Activated CD8-positive, alpha-beta T cell treated with anti-CD3 and anti-CD28 coated beads for 36 hours (primary cell): Measurements from ENCODE around the gene MYL12B. TPM values are rescaled to one million over a fixed set of nuclear protein-coding genes. Genes with fewer than 3 reads are reported as not detected.
A peak's percentile ranks its signal among the peaks of the same experiment; 100 is the strongest.

Experiments
- ATAC-seq: fragments of 200-7000 bp; cut with Tn5 transposase; one replicate; pipeline ENCODE4 v1.10.0; 2021; ENCODE audit warnings: mild to moderate bottlenecking, moderate library complexity
- CTCF ChIA-PET: fragments of 350-600 bp; sonication (Branson Sonifier 250); formaldehyde crosslinking; loops from one replicate; lab custom pipeline; 2021; ENCODE audit warnings: antibody characterized with exemption; lab: Charles Lee
- POLR2A ChIA-PET: fragments of 350-600 bp; sonication (Branson Sonifier 250); formaldehyde crosslinking; loops from one replicate; lab custom pipeline; 2021; ENCODE audit warnings: antibody characterized with exemption; lab: Charles Lee
- DNase-seq: peaks from one replicate; pipeline ENCODE4 v3.0.0-alpha.2; 2020
- H3K27ac Mint-ChIP-seq: one replicate; pipeline ENCODE4 v1.8.0; 2021; ENCODE audit warnings: mild to moderate bottlenecking, mixed read lengths
- H3K27me3 Mint-ChIP-seq: one replicate; pipeline ENCODE4 v1.8.0; 2021; ENCODE audit warnings: mixed read lengths
- H3K36me3 Mint-ChIP-seq: one replicate; pipeline ENCODE4 v1.8.0; 2021; ENCODE audit warnings: low read depth, mixed read lengths
- H3K4me1 Mint-ChIP-seq: one replicate; pipeline ENCODE4 v1.8.0; 2021; ENCODE audit warnings: low read depth, mixed read lengths
- H3K4me3 Mint-ChIP-seq: one replicate; pipeline ENCODE4 v1.8.0; 2021; ENCODE audit warnings: mild to moderate bottlenecking, moderate library complexity, mixed read lengths
- H3K9me3 Mint-ChIP-seq: one replicate; pipeline ENCODE4 v1.8.0; 2021; ENCODE audit warnings: mixed read lengths
- intact Hi-C: fragments of 100-400 bp; cut with micrococcal nuclease; formaldehyde crosslinking; loops from one replicate; pipeline ENCODE4 v1.10.0; 2022
- total RNA-seq, 2 experiments: library from RNA; stranded (reverse); gene quantifications; one replicate each; pipeline ENCODE4 v1.2.3, GENCODE V29; 2021
- TF ChIP-seq, protein P1 (sequence below): fragments of 200-600 bp; IDR thresholded peaks from one replicate; pipeline ENCODE4 v1.8.0; 2022; ENCODE audit warnings: antibody characterized with exemption, mild to moderate bottlenecking

The MYL12B gene
- total RNA-seq, 2 experiments from 2014 or later, result 243 to 264 TPM

- ChIA-PET CTCF (interaction anchor here (0.6 to 5.1 kb wide), 67 partner anchors 10 to 694 kb away, joined by 3 to 51 read pairs (median 4); partner anchors contain the start of gene MYOM1), POLR2A (interaction anchor here (0.6 to 2.4 kb wide), 12 partner anchors 17 to 672 kb away, joined by 3 to 11 read pairs (median 3); no protein-coding TSS in a partner anchor)
- peaks cover 41% of the 10 kb centered on the region for H3K36me3 Mint-ChIP-seq
- ATAC-seq, result peak; percentile 70
- intact Hi-C loops, result loop anchor here (5.0 kb wide), 2 partner anchors 184 to 284 kb away; no protein-coding TSS in a partner anchor
- H3K27me3 Mint-ChIP-seq, result no peaks in the 10 kb centered on the region
- TF ChIP-seq, protein P1, sequence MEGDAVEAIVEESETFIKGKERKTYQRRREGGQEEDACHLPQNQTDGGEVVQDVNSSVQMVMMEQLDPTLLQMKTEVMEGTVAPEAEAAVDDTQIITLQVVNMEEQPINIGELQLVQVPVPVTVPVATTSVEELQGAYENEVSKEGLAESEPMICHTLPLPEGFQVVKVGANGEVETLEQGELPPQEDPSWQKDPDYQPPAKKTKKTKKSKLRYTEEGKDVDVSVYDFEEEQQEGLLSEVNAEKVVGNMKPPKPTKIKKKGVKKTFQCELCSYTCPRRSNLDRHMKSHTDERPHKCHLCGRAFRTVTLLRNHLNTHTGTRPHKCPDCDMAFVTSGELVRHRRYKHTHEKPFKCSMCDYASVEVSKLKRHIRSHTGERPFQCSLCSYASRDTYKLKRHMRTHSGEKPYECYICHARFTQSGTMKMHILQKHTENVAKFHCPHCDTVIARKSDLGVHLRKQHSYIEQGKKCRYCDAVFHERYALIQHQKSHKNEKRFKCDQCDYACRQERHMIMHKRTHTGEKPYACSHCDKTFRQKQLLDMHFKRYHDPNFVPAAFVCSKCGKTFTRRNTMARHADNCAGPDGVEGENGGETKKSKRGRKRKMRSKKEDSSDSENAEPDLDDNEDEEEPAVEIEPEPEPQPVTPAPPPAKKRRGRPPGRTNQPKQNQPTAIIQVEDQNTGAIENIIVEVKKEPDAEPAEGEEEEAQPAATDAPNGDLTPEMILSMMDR, result peak; percentile 96
- H3K27ac Mint-ChIP-seq, result peak overlapping the region; percentile 98
- H3K4me1 Mint-ChIP-seq, result peaks cover 29% of the 10 kb centered on the region
- H3K9me3 Mint-ChIP-seq, result peaks cover 10% of the 10 kb centered on the region
- peak; percentile 92 for DNase-seq
- H3K4me3 Mint-ChIP-seq, result peak overlapping the region; percentile 94
Measured at GRCh38 chr18:3245853-3246634, 15.9 kb upstream of the MYL12B start.

DNA sequence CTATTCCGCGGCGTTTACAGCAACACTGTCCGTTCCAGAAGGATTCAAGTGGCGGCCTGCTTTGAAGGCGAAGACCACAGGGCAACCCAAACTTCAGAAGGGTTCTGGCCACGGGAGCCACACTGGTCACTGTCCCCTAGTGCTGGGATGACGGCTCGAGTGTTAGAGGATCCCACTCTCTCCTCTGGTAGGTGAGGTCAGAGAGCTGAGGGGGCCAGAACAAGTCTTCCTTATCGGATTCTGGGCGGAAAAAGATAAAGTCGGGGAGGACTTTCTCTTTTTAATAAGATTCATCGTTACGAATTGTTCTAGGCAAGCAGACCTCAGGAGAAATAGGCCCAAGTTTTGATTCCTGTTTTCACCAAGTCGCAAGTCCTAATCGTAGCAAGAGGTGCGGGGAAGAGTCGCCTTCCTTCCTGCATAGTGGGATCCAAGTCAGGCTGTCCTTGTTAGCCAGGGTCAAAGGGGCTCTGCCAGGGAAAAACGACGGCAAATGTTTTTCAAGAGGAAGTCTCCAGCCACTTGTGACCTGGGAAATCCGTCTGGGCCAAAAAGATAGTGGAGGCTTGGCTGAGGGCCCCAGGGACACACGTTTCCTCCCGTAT lies 15.2 kb upstream of the MYL12B start:
- POLR2A ChIA-PET, result interaction anchor here (0.6 to 3.7 kb wide), 12 partner anchors 14 to 287 kb away, joined by 3 to 31 read pairs (median 4); partner anchors contain the start of gene MYL12B
- H3K4me3 Mint-ChIP-seq, result peak overlapping the region; percentile 94
- DNase-seq (peak; percentile 34), ATAC-seq (no peak)
- H3K36me3 Mint-ChIP-seq, result peaks cover 36% of the 10 kb centered on the region
- peaks cover 6% of the 10 kb centered on the region for H3K9me3 Mint-ChIP-seq
- peaks cover 36% of the 10 kb centered on the region for H3K4me1 Mint-ChIP-seq
- H3K27ac Mint-ChIP-seq, result peak overlapping the region; percentile 98
- CTCF ChIA-PET, result interaction anchor here (0.6 to 5.1 kb wide), 58 partner anchors 13 to 695 kb away, joined by 3 to 51 read pairs (median 4); partner anchors contain the start of gene MYL12B
- intact Hi-C loops, result loop anchor here (5.0 kb wide), 2 partner anchors 184 to 284 kb away; no protein-coding TSS in a partner anchor
- TF ChIP-seq, protein P1, result no peak
- no peaks in the 10 kb centered on the region for H3K27me3 Mint-ChIP-seq

DNA sequence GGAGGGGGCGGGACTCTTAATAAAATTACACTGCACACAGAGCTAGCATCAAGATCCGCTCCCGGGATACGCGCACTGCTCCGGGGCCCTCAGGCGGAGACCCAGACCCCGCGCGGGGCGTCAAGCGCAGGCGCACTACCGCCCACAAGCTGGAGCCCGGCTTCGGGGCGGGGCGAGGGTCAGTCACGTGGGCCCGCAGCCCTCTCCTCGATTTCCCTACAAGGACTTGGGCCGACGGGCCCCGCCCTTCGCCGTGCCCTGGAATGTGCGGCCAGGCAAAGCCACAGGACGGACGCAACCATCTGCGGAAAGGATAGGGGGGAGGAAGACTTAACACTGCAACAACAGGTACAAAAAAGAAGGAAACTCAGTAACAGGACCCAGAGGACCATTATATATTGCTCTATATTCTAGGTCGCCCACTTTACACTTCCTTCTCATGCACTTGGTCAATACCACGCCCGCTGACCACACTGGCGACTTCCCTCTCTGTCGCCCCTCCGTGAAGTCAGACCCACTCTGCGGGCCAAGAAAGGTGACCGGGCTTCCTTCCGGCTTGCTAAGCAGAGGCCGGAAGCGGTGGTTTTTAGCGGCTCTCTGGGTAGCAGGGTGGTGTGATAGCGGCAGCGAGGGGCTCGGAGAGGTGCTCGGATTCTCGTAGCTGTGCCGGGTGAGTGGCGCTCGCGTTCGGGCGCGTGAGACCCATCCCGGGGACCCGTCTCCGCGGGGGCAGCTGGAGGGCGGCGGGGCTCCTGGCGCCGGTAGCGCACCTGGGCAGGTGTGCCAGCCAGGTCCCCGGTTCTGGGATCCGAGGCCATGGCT lies 14.5 kb upstream of the MYL12B start, which contains the start of gene MYL12A:
Gene MYL12A (plus strand): TSS at position 562 of the 822 bp plus-strand sequence. CDS start 5,447 bp downstream, outside the sequence.
- ChIA-PET CTCF (interaction anchor here (0.8 to 5.1 kb wide), 18 partner anchors 12 to 340 kb away, joined by 3 to 51 read pairs (median 8); partner anchors contain the start of gene MYL12B), POLR2A (interaction anchor here (0.8 to 3.7 kb wide), 17 partner anchors 13 to 349 kb away, joined by 3 to 31 read pairs (median 4); partner anchors contain the start of gene MYL12B)
- Mint-ChIP-seq H3K27me3 (no peaks in the 10 kb centered on the region), H3K27ac (peak within 1 kb of the TSS; percentile 98), H3K36me3 (peaks cover 33% of the 10 kb centered on the region), H3K9me3 (no peaks in the 10 kb centered on the region), H3K4me3 (peak within 1 kb of the TSS; percentile 94), H3K4me1 (peaks cover 41% of the 10 kb centered on the region)
- DNase-seq (peak; percentile 97), ATAC-seq (peak; percentile 75)
- TF ChIP-seq, protein P1, result no peak
- intact Hi-C loops, result loop anchor here (5.0 kb wide), 2 partner anchors 185 to 285 kb away; no protein-coding TSS in a partner anchor

- TF ChIP-seq, protein P1, result no peak
- ATAC-seq (no peak), DNase-seq (peak; percentile 35)
- Mint-ChIP-seq H3K27ac (peak overlapping the region; percentile 98), H3K4me1 (peaks cover 48% of the 10 kb centered on the region), H3K9me3 (no peaks in the 10 kb centered on the region), H3K27me3 (no peaks in the 10 kb centered on the region), H3K4me3 (peak overlapping the region; percentile 94), H3K36me3 (peaks cover 36% of the 10 kb centered on the region)
- intact Hi-C loops, result loop anchor here (5.0 kb wide), 2 partner anchors 186 to 286 kb away; no protein-coding TSS in a partner anchor
- ChIA-PET POLR2A (interaction anchor here (0.8 to 3.7 kb wide), 15 partner anchors 13 to 348 kb away, joined by 3 to 31 read pairs (median 4); partner anchors contain the start of gene MYL12B), CTCF (interaction anchor here (0.7 to 5.1 kb wide), 12 partner anchors 11 to 341 kb away, joined by 3 to 51 read pairs (median 8); partner anchors contain the start of gene MYL12B)
Measured at GRCh38 chr18:3248062-3248657, 13.8 kb upstream of the MYL12B start.
